ENCODE measurements around the gene ERGIC3. TPM values are rescaled to one million over a fixed set of nuclear protein-coding genes. Genes with fewer than 3 reads are reported as not detected.

Gene ERGIC3
- total and polyA plus RNA-seq, 10 donors, result 127 to 179 (median 147) TPM

DNA sequence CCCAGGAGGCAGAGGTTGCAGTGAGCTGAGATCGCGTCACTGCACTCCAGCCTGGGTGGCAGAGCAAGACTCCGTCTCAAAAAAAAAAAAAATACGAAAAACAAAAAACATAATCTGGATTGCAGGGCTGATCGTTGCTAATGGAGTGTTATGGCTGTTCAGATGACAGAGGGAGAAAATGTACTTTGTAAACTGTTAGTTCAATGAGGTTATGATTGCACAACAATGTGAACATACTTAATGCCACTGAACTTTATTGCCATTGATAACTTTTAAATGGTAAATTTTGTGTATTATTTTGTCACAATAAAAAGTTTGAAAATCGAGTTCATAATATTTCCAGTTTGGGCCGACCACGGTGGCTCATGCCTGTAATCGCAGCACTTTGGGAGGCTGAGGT lies 22.9 kb upstream of the ERGIC3 start:
- Histone ChIP-seq H3K27ac (no peak overlapping the region), H3K4me3 (no peak overlapping the region), H3K27me3 (replicated peaks in 1 of 7) (no peaks in the 10 kb centered on the region), H3K36me3 (peaks cover 0 to 24% (median 16%) of the 10 kb centered on the region in 6 donors), H3K9me3 (no peaks in the 10 kb centered on the region), H3K4me1 (no peaks in the 10 kb centered on the region)
- DNase-seq, result no peak
- TF ChIP-seq POLR2AphosphoS5 (IDR thresholded peaks at IDR 0.05), result no peak
- TF ChIP-seq, protein P1, sequence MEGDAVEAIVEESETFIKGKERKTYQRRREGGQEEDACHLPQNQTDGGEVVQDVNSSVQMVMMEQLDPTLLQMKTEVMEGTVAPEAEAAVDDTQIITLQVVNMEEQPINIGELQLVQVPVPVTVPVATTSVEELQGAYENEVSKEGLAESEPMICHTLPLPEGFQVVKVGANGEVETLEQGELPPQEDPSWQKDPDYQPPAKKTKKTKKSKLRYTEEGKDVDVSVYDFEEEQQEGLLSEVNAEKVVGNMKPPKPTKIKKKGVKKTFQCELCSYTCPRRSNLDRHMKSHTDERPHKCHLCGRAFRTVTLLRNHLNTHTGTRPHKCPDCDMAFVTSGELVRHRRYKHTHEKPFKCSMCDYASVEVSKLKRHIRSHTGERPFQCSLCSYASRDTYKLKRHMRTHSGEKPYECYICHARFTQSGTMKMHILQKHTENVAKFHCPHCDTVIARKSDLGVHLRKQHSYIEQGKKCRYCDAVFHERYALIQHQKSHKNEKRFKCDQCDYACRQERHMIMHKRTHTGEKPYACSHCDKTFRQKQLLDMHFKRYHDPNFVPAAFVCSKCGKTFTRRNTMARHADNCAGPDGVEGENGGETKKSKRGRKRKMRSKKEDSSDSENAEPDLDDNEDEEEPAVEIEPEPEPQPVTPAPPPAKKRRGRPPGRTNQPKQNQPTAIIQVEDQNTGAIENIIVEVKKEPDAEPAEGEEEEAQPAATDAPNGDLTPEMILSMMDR (IDR thresholded peaks at IDR 0.05 in 8 of 11, conservative IDR thresholded peaks at IDR 0.05 in 3 of 11), result no peak
- no peak for TF ChIP-seq POLR2A (IDR thresholded peaks at IDR 0.05)
- intact Hi-C loops (cut with DNase I; ENCODE audit: low total_unique reads), result no loop called here
- WGBS, 5 donors, result 86 to 94% (median 91%) methylated on average over 9 of the region's 9 CpGs

DNA sequence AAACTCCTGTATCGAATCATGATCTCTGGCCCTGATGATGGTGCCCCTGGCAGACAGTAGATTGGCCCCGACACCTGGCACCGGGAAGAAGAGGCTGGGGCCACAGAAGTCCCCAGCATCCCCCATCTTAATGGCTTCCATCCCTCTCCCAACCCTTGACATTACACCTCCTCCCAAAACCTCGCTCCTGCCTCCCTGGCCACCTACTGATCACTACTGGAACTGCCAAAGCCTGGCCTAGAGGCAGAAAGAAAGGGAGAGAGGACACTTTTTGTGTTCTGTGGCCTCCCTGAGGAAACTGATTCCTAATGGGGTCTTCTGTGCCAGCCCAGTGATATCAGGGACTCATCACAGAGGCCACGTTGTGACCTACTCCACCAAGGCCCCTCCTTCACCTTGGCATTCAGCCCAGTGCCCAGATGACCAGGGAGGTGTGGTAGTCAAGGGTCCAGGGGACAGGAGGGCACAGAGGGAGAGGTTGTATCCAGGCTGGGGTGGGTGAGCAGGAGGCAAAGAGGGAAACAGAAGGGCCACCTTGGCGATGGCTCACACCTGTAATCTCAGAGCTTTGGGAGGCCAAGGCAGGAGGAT lies 18.5 kb upstream of the ERGIC3 start:
- intact Hi-C loops (cut with DNase I; ENCODE audit: low total_unique reads), result no loop called here
- TF ChIP-seq, protein P1 (IDR thresholded peaks at IDR 0.05 in 8 of 11, conservative IDR thresholded peaks at IDR 0.05 in 3 of 11), result peak in 9 of 11 experiments; percentile 10 to 67 (median 50)
- no peak for TF ChIP-seq POLR2A (IDR thresholded peaks at IDR 0.05)
- no peak for DNase-seq
- Histone ChIP-seq H3K4me1 (no peaks in the 10 kb centered on the region), H3K9me3 (no peaks in the 10 kb centered on the region), H3K4me3 (no peak overlapping the region), H3K27ac (no peak overlapping the region), H3K36me3 (no peaks in the 10 kb centered on the region), H3K27me3 (replicated peaks in 1 of 7) (no peaks in the 10 kb centered on the region)
- WGBS, 5 donors, result 71 to 86% (median 81%) methylated on average over 6 of the region's 6 CpGs

DNA sequence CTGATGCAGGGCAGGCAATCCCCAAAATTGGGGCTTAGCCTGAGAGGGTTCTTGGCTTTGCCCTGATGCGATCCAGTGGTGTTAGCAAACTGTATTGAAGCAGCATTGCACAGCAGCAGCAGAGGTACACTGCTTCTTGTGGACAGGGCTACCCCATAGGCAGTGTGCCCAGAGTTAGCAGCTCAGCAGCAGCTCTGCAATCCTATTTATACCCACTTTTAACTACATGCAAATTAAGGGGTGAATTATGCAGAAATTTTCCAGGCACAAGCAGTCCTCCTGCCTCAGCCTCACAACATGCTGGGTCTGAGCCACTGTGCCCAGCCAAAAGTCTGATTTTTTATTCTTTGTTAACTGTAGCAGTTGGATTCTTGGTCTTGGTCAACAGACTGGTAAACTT lies 16.2 kb upstream of the ERGIC3 start:
- H3K9me3 ChIP-seq, result no peaks in the 10 kb centered on the region
- intact Hi-C loops (cut with DNase I; ENCODE audit: low total_unique reads), result no loop called here
- H3K27me3 ChIP-seq (replicated peaks in 1 of 7), result no peaks in the 10 kb centered on the region
- TF ChIP-seq, protein P1 (IDR thresholded peaks at IDR 0.05 in 8 of 11, conservative IDR thresholded peaks at IDR 0.05 in 3 of 11), result no peak
- TF ChIP-seq POLR2A (IDR thresholded peaks at IDR 0.05) (no peak), POLR2AphosphoS5 (IDR thresholded peaks at IDR 0.05) (no peak)
- no peaks in the 10 kb centered on the region for H3K4me1 ChIP-seq
- no peaks in the 10 kb centered on the region for H3K36me3 ChIP-seq
- 86 to 100% (median 100%) methylated on average over 1 of the region's 1 CpG for WGBS, 5 donors
- H3K4me3 ChIP-seq, result no peak overlapping the region
- DNase-seq, result no peak
- H3K27ac ChIP-seq, result no peak overlapping the region

DNA sequence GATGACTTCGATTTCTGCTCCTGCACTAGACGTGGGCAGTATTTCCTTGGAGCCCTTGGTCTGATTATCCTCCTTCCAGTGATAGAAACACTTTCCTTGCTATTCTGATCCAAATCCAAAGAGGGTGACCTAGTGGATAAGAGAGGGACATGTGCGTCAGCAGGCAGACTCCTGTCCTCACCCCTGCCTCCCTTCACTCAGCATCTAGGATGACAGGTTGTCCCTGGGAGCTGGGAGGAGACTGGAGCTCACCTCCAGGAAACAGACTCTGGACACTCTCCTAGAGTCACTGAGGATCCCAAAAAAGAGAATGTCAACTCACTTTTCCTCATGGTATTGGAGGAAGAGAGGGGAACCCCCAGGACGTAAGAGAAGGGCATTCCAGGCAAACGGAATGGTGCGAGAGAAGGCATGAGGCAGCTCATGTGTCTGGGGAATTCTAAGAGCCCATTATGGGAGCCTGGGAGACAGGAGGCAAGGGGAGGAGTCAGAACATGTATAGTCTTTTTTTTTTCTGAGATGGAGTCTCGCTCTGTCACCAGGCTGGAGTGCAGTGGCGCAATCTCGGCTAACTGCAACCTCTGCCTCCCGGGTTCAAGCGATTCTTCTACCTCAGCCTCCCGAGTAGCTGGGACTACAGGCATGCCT lies 14.6 kb upstream of the ERGIC3 start:
- H3K9me3 ChIP-seq, result no peaks in the 10 kb centered on the region
- no peak overlapping the region for H3K4me3 ChIP-seq
- DNase-seq, result no peak
- no peaks in the 10 kb centered on the region for H3K36me3 ChIP-seq
- no peak for TF ChIP-seq POLR2AphosphoS5 (IDR thresholded peaks at IDR 0.05)
- TF ChIP-seq, protein P1 (IDR thresholded peaks at IDR 0.05 in 8 of 11, conservative IDR thresholded peaks at IDR 0.05 in 3 of 11), result no peak
- no peak for TF ChIP-seq POLR2A (IDR thresholded peaks at IDR 0.05)
- no peaks in the 10 kb centered on the region for H3K27me3 ChIP-seq (replicated peaks in 1 of 7)
- intact Hi-C loops (cut with DNase I; ENCODE audit: low total_unique reads), result no loop called here
- H3K4me1 ChIP-seq, result no peaks in the 10 kb centered on the region
- no peak overlapping the region for H3K27ac ChIP-seq
- WGBS, 5 donors, result 84 to 93% (median 88%) methylated on average over 12 of the region's 12 CpGs
